ELF-1 (cell line): ENCODE measurements around the gene TIMP1.

Experiments
- DNase-seq: peaks from one replicate; pipeline ENCODE4 v3.0.0-alpha.2; 2016; ENCODE audit warnings: low read depth, low spot score

Gene TIMP1

DNA sequence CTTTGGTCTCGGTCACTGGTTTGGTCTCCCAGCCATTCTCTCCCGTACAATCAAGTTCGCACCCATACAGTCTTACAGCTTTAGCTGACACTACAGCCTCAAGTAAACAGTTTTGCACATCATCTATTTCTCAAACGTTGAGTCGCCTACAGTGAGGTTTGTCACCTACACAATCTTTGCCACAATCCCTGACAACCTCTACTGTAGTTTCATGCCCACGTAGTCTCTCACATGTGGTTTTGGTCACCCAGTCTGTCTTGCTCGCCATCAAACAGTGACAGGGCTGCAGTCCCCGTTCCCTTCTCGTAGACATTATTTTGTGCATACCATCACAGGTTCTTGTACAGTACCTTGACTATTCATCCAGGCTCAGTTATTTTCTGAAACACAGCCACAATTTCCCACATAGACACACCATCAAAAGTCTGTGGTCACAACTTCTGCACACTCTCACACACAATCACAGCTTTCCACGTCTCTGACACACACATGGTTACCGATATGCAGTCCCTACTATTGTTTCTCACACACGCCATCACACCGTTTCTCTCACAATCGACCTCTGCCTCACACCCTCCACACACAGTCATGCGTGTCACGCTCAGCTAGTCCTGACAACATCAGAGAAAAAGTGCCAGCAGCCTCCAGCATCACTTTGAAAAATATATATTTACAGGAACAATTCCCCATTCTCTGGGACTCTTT, 52.8 kb downstream of the TIMP1 start:
- DNase-seq, result no peak
